A673 (cell line): ENCODE results near the gene SH3PXD2B.

Experiments
- CTCF ChIP-seq: fragments of 300-800, 200-600 bp; sonication (generic); conservative IDR thresholded peaks from 2 replicates; pipeline ENCODE4 v1.5.1; 2017; ENCODE audit warnings: low read depth, mild to moderate bottlenecking, antibody characterized with exemption, low read length, moderate library complexity, mixed read lengths
- EZH2 ChIP-seq: fragments of 200-600 bp; sonication (generic); IDR thresholded peaks from 2 replicates; pipeline ENCODE4 v1.6.1; 2017; ENCODE audit warnings: borderline replicate concordance, low read depth, mild to moderate bottlenecking, mixed read lengths, antibody characterized with exemption, low read length; ENCODE audit not compliant: poor library complexity, severe bottlenecking

DNA sequence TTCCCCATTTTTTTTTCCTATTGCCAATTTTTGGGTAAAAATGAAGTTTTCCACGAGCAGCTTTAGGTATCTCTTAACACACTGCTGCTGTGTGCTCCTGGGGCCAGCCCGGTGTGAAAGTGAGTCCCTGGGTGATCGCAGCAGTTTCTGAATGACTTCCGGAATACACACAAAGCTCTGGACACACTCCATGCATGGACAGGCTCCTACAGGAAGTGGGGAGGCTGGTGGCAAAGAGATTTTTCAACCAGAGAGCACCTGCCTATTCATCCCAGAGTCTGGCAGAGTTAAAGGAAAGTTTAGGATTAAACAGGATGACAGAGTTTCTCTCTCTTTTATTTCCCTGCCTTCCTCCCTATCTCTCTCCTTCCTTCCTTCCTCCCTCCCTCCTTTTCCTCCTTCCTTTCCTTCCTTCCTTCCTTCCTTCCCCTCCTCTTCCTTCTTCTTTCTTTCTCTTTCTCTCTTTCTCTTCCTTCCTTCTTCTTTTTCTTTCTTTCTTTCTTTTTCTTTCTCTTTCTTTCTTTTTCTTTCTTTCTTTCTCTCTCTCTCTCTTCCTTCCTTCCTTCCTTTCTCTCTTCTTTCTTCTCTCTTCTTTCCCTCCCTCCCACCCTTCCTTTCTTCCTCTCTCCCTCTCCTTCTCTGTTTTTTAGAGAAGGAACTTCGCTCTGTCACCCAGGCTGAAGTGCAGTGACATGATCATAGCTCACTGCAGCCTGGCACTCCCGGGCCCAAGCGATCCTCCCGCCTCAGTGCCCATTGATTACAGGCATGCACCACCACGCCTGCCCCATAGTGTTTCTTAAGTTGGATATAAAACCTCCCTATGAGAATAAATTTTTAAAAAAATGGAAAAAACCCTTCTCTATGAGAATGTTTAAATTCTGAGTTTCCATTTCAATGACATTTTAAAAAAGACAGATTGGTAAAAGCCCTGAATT lies 132.0 kb downstream of the SH3PXD2B start:
- TF ChIP-seq CTCF (no peak), EZH2 (no peak)
